ENCODE data around the gene CCAR1.
"Not testable (repeated sequence)": the region's sequence is repeated elsewhere in the genome, so short reads cannot be mapped to it uniquely, and the experiment has no call there.

Gene CCAR1

GRCh38 chr10:68822626-68823025 lies 101.6 kb downstream of the CCAR1 start:
- DNase-seq = not testable (repeated sequence)

DNA sequence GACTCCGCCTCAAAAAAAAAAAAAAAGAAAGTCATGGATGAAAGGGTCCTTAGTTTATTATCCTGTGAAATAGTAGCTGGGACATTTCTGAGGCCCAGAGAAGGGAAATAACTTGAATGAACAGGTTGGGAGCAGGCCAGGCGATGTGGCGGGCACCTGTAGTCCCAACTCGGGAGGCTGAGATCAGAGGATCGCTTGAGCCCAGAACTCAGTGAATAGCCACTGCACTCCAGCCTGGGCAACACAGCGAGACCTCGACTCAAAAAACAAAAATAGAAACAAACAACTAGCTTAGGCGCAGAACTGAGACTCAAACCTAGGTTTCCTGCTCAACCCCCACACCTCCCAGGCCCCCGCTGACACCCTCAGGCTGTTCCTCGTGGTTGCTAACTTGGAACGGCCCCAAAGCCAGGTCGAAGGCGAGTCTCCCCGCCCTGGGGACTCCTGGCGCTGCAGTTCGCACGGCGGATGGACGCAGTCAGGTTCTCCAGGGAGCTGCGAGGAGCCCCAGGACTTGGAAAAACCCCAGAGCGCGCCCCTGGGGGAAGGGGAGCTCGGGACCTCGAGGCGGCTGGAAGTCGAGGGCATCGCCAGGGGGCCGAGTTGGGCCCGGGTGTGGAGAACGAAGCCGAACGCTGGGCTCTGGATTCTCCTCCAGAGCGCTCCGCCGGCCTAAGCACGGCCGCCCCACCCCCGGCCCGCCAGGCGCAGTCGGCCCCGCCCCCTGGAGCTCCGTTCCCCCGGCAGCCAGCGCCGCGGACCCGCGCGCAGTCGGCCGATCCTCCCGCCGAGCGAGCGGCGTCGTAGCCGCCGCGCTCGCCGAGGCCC lies 105.9 kb downstream of the CCAR1 start, which contains the start of gene STOX1:
Gene STOX1, plus strand, starts transcription at position 768 of the 828 bp plus-strand sequence. CDS start 93 bp downstream, outside the sequence.
- DNase-seq = peak in 9 of 10 donors; percentile 26 to 89 (median 38)
- intact Hi-C loops (cut with DNase I) = loop anchor here (5.0 kb wide), 1 partner anchor 70 kb away; no protein-coding TSS in a partner anchor

More at GRCh38 chr10:68822626-68823025, 101.6 kb downstream of the CCAR1 start:
- intact Hi-C loops (cut with DNase I) = not testable (repeated sequence)

DNA sequence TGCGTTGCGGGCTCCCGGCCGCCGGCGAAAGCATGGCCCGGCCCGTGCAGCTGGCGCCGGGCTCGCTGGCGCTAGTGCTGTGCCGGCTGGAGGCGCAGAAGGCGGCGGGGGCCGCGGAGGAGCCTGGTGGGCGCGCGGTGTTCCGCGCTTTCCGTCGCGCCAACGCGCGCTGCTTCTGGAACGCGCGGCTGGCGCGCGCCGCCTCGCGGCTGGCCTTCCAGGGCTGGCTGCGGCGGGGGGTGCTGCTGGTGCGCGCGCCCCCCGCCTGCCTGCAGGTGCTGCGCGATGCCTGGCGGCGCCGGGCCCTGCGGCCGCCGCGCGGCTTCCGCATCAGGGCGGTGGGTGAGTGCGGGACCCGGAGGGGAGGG lies 106.5 kb downstream of the CCAR1 start:
- not testable (repeated sequence) for DNase-seq
- intact Hi-C loops (cut with DNase I) = loop anchor here (5.0 kb wide), 1 partner anchor 70 kb away; no protein-coding TSS in a partner anchor

GRCh38 chr10:68828083-68828601 lies 107.1 kb downstream of the CCAR1 start:
- peak in 4 of 10 donors; percentile 12 to 86 (median 67) for DNase-seq
- intact Hi-C loops (cut with DNase I) = loop anchor here (5.0 kb wide), 1 partner anchor 69 kb away; no protein-coding TSS in a partner anchor

GRCh38 chr10:68828833-68829232 lies 107.8 kb downstream of the CCAR1 start:
- intact Hi-C loops (cut with DNase I) = loop anchor here (5.0 kb wide), 1 partner anchor 68 kb away; no protein-coding TSS in a partner anchor
- DNase-seq = no peak

DNA sequence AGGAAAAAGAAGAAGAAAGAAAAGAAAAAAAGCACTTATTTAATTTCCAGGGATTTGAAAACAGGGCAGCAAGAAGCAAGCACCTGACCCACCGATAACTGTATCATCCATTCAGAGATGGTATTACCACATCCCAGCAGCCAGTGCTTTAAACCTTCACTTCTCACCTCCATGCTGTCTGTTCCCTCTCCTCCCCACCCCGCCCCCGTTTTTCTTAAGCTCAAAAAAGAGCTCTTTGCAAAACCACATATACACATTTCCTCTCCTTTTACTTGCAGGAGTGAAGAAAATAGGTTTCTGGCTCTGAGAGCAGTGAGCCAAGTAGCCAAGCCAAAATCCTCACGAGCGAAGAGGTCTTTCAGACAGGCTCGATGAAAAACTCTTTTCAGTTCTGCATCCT lies 108.5 kb downstream of the CCAR1 start:
- intact Hi-C loops (cut with DNase I) = loop anchor here (5.0 kb wide), 1 partner anchor 68 kb away; no protein-coding TSS in a partner anchor
- DNase-seq = no peak

GRCh38 chr10:68829952-68830351 lies 108.9 kb downstream of the CCAR1 start:
- DNase-seq = no peak
- intact Hi-C loops (cut with DNase I) = loop anchor here (5.0 kb wide), 1 partner anchor 67 kb away; no protein-coding TSS in a partner anchor

GRCh38 chr10:68831961-68832455 lies 111.0 kb downstream of the CCAR1 start:
- peak in 1 of 10 donors; percentile 23 for DNase-seq
- intact Hi-C loops (cut with DNase I) = no loop called here

- no peak for DNase-seq
- intact Hi-C loops (cut with DNase I) = no loop called here
Measured at GRCh38 chr10:68832601-68833000, 111.6 kb downstream of the CCAR1 start.

GRCh38 chr10:68837626-68838322 lies 116.7 kb downstream of the CCAR1 start:
- no peak for DNase-seq
- intact Hi-C loops (cut with DNase I) = no loop called here

DNA sequence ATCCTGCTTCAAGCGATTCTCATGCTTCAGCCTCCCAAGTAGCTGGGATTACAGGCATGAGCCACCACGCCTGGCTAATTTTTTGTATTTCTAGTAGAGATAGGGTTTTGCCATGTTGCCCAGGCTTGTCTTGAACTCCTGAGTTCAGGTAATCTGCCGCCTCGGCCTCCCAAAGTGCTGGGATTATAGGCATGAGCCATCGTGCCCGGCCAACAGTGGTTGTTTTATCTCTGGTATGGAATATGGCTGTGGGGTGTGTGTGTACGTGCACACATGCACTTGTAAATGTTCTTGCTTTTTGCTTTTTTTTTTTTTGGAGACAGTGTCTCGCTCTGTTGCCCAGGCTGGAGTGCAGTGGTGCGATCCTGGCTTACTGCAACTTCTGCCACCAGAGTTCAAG lies 119.6 kb downstream of the CCAR1 start:
- intact Hi-C loops (cut with DNase I); DNase-seq: not testable (repeated sequence)
